ENCODE data around the gene FARSB.

Gene FARSB

DNA sequence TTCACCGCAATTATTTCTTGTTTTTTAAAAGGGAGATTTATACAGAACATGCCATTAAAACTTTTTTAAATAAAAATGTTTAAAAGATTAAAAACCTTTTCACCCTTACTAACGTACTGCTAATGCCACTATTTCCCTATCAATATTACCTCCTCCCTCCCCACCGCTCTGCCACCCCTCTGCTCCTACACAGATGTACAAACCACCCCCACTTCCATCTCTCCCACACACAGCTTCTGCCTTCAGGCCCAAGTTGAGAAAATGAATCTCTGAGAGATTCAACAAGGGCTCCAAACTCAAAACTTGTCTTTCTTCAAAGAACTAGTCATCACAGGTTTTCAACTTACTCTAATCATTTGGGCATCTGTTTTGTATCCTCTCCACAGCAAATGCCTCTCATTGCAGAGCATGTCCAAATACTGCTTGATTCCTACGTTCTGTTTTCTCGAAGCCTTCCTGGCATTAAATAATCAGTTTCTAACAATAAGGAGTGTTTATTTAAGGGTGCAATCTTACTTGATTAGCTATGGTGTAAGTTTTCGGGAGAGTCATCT is 32.1 kb downstream of the FARSB start:
- no peak for DNase-seq (ENCODE audit: low read depth)
- no peak overlapping the region for H3K4me3 ChIP-seq (ENCODE audit: low read depth, low read length)
- TF ChIP-seq, protein P1, sequence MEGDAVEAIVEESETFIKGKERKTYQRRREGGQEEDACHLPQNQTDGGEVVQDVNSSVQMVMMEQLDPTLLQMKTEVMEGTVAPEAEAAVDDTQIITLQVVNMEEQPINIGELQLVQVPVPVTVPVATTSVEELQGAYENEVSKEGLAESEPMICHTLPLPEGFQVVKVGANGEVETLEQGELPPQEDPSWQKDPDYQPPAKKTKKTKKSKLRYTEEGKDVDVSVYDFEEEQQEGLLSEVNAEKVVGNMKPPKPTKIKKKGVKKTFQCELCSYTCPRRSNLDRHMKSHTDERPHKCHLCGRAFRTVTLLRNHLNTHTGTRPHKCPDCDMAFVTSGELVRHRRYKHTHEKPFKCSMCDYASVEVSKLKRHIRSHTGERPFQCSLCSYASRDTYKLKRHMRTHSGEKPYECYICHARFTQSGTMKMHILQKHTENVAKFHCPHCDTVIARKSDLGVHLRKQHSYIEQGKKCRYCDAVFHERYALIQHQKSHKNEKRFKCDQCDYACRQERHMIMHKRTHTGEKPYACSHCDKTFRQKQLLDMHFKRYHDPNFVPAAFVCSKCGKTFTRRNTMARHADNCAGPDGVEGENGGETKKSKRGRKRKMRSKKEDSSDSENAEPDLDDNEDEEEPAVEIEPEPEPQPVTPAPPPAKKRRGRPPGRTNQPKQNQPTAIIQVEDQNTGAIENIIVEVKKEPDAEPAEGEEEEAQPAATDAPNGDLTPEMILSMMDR (IDR thresholded peaks at IDR 0.05; ENCODE audit: control insufficient read depth, extremely low read depth, insufficient read depth) = no peak

DNA sequence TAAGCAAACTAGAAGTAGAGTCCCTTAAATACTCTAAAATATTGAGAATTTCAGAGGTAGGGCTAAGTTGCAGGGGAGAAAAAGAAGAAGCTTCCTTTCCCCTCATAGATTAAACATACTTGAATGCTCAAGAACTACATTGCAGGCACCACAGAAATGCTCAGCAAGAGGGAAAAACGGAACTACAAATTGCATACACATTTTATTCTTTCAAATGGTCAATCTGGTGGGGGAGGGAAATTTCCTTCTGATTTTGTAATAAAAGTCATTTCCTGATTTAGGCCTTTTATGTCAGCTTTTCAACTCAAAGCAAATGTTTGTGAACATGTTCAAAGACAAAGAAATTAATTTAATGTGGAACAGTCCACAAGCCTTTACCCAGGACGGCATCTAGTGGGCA is 33.0 kb downstream of the FARSB start:
- TF ChIP-seq, protein P1 (IDR thresholded peaks at IDR 0.05; ENCODE audit: control insufficient read depth, extremely low read depth, insufficient read depth) = no peak
- no peak overlapping the region for H3K4me3 ChIP-seq (ENCODE audit: low read depth, low read length)
- DNase-seq (ENCODE audit: low read depth) = no peak

DNA sequence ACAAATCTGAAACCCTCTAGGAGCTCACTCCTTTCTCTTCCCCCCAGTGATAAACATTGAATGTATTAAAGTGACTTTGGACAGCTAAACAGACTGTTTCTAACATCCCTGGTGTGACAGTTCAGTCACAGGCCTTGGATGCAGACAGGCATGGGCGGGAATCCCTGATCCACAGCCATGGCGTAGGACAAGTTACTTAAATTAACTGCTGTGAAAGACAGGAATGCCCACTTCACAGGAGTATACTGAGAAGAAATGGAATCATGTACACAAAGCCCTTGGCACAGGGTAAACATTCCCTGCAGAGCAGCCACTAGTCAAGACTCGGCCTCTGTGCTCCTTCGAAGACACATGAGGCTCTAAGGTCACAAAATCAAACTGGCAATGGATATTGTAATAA is 34.0 kb downstream of the FARSB start:
- H3K4me3 ChIP-seq (ENCODE audit: low read depth, low read length) = no peak overlapping the region
- DNase-seq (ENCODE audit: low read depth) = no peak
- TF ChIP-seq, protein P1 (IDR thresholded peaks at IDR 0.05; ENCODE audit: control insufficient read depth, extremely low read depth, insufficient read depth) = no peak

DNA sequence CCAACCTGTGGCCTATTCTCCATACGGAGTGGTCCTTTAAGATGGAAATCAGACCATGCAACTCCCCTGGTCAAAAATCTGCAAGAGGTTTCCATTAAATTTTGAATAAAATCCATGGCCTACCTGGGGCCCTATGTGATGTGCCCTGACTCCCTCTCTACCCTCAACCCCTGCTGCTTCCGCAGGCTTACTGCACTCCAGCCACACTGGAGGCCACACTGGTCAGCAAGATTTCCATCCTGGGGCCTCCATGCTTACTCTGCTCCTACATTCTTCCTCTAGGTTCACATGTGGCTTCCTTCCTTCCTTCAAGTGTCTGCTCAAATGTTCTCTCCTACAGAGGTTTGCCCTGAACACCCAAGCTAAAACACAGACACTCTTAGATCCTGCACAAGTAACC is 40.6 kb downstream of the FARSB start:
- H3K4me3 ChIP-seq (ENCODE audit: low read depth, low read length) = no peak overlapping the region
- TF ChIP-seq, protein P1 (IDR thresholded peaks at IDR 0.05; ENCODE audit: control insufficient read depth, extremely low read depth, insufficient read depth) = no peak
- no peak for DNase-seq (ENCODE audit: low read depth)

DNA sequence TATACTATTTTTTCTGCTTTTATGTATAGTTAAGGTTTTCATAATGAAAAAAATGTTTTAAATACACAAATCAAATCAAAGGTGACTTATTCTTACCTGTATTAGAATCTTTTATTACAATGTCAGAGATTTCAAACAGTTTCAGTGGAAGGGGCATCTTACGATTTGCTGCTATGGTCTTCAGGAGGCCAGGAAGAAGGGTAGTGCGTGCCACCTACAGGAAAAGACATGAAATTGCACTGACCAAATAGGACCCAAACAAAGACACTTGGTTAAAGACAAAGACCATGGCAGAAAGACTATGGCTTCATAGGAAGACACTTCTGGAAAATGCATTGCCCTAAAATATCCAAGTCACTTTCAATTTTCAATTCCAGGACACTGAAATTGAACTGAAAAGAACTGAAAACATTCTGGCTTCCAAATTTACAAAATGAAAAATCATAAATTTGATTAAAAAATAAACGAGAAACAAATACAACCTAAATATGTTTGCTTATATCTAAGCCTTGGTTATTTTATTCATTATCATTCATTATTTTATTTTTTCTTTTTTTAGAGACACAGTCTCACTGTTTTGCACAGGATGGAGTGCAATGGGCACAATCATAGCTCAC is 42.1 kb downstream of the FARSB start:
- H3K4me3 ChIP-seq (ENCODE audit: low read depth, low read length) = no peak overlapping the region

DNA sequence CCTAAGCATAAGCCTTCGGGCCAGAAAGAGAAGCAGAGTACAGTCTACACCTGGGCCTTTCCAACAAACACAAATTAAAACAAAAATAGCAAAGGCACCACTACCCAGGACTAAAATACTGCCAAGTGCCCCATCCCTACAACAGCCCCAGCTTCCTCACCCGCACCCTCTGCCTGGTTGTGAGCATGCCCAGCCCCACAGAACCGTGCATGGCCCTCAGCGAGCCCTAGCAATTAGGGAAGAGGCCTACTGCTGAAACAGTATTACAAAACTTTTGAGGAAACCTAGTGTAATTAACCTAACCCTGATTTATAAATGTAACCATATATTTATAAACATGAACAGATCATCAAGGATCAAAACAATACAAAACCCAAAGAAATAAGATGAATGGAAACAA is 44.2 kb downstream of the FARSB start:
- H3K4me3 ChIP-seq (ENCODE audit: low read depth, low read length) = no peak overlapping the region
- TF ChIP-seq, protein P1 (IDR thresholded peaks at IDR 0.05; ENCODE audit: control insufficient read depth, extremely low read depth, insufficient read depth) = no peak
- DNase-seq (ENCODE audit: low read depth) = no peak

More for the DNA sequence above, 42.1 kb downstream of the FARSB start:
- no peak for DNase-seq (ENCODE audit: low read depth)
- TF ChIP-seq, protein P1 (IDR thresholded peaks at IDR 0.05; ENCODE audit: control insufficient read depth, extremely low read depth, insufficient read depth) = peak; percentile 79

DNA sequence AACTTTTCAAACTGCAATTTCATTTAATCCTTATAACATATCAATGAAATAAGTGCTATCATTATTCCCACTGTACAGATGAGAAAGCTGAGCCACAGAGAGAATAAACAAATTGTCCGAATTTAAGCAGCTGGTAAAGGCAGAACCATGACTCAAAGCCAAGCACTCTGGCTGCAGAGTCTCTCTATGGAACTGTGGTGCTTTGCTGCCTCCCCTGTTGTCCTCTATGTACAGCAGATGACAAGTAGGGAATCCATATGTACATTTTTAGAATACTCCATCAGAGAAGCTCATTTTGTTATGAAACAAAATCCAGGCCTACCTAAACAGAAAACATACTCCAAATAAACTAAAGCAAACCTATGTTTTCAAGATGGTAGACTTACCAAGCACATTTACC is 45.1 kb downstream of the FARSB start:
- no peak overlapping the region for H3K4me3 ChIP-seq (ENCODE audit: low read depth, low read length)
- TF ChIP-seq, protein P1 (IDR thresholded peaks at IDR 0.05; ENCODE audit: control insufficient read depth, extremely low read depth, insufficient read depth) = peak; percentile 33; the same call in 1 of the 2 replicates
- no peak for DNase-seq (ENCODE audit: low read depth)

Data from LNCaP clone FGC (cell line).